Measurements from ENCODE around the gene SFMBT2.

DNA sequence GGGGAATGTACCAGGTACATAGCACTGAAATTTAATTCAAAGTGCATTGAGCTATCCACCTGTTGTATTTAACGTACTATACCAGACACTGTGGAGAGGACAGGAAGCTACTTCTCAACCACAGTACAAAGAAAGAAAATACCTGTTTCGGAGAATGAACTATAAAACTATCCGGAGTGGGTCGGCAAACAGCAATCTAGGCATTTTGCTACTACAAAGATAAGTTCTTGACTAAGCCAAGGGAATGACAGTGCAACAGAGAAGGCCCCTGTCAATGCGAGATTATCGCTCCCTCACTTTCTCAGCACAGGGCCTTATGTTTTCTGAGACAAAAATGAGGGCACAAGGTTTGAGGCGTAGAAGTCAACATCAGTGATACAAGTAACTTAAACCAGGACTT, 27.4 kb downstream of the SFMBT2 start:
- TF ChIP-seq, protein P1, sequence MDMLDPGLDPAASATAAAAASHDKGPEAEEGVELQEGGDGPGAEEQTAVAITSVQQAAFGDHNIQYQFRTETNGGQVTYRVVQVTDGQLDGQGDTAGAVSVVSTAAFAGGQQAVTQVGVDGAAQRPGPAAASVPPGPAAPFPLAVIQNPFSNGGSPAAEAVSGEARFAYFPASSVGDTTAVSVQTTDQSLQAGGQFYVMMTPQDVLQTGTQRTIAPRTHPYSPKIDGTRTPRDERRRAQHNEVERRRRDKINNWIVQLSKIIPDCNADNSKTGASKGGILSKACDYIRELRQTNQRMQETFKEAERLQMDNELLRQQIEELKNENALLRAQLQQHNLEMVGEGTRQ (IDR thresholded peaks at IDR 0.05; ENCODE audit: borderline replicate concordance, low read depth, low read length) = no peak
- no peak for TF ChIP-seq NR2C1 (IDR thresholded peaks at IDR 0.05)
- TF ChIP-seq, protein P2, sequence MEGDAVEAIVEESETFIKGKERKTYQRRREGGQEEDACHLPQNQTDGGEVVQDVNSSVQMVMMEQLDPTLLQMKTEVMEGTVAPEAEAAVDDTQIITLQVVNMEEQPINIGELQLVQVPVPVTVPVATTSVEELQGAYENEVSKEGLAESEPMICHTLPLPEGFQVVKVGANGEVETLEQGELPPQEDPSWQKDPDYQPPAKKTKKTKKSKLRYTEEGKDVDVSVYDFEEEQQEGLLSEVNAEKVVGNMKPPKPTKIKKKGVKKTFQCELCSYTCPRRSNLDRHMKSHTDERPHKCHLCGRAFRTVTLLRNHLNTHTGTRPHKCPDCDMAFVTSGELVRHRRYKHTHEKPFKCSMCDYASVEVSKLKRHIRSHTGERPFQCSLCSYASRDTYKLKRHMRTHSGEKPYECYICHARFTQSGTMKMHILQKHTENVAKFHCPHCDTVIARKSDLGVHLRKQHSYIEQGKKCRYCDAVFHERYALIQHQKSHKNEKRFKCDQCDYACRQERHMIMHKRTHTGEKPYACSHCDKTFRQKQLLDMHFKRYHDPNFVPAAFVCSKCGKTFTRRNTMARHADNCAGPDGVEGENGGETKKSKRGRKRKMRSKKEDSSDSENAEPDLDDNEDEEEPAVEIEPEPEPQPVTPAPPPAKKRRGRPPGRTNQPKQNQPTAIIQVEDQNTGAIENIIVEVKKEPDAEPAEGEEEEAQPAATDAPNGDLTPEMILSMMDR (IDR thresholded peaks at IDR 0.05 in 2 of 3, conservative IDR thresholded peaks at IDR 0.05 in 1 of 3; ENCODE audit: control insufficient read depth in 2 of 3, extremely low read depth in 1 of 3, insufficient read depth in 1 of 3, low read depth in 3 of 3, low read length in 3 of 3) = no peak
- TF ChIP-seq POLR2A (IDR thresholded peaks at IDR 0.05; ENCODE audit: low read depth, low read length) = no peak
